Mammary epithelial cell (primary cell): ENCODE data around the gene IL32.

ENCODE experiments used
- CTCF ChIP-seq, 2 donors: IDR thresholded peaks in 1 of 2; conservative IDR thresholded peaks in 1 of 2; 2 replicates each; pipeline ENCODE4 v1.5.1; 2011 to 2012; ENCODE audit warnings: inconsistent platforms in 2 of 2, low read length in 2 of 2, mild to moderate bottlenecking in 2 of 2, control low read depth in 1 of 2, low read depth in 1 of 2; ENCODE audit not compliant: insufficient read depth in 1 of 2; ENCODE audit errors: extremely low read depth in 1 of 2
- EZH2 ChIP-seq: IDR thresholded peaks from 2 replicates; pipeline ENCODE4 v1.6.1; 2012; ENCODE audit warnings: low read length, inconsistent platforms, borderline replicate concordance

- no peak for TF ChIP-seq CTCF (conservative IDR thresholded peaks at IDR 0.05 in 1 of 2, IDR thresholded peaks at IDR 0.05 in 1 of 2; ENCODE audit: extremely low read depth in 1 of 2, insufficient read depth in 1 of 2, low read depth in 1 of 2, low read length in 2 of 2)
- TF ChIP-seq EZH2: no peak
Measured at GRCh38 chr16:3028716-3029319, 36.6 kb upstream of the IL32 start.
